ENCODE measurements around the gene CEL.
A peak's percentile ranks its signal among the peaks of the same experiment; 100 is the strongest.
"Not testable (repeated sequence)": the region's sequence is repeated elsewhere in the genome, so short reads cannot be mapped to it uniquely, and the experiment has no call there.

The CEL gene

GRCh38 chr9:133071484-133072150, 9.8 kb downstream of the CEL start:
- no peak for DNase-seq (ENCODE audit: low read depth)
- TF ChIP-seq, protein P1, sequence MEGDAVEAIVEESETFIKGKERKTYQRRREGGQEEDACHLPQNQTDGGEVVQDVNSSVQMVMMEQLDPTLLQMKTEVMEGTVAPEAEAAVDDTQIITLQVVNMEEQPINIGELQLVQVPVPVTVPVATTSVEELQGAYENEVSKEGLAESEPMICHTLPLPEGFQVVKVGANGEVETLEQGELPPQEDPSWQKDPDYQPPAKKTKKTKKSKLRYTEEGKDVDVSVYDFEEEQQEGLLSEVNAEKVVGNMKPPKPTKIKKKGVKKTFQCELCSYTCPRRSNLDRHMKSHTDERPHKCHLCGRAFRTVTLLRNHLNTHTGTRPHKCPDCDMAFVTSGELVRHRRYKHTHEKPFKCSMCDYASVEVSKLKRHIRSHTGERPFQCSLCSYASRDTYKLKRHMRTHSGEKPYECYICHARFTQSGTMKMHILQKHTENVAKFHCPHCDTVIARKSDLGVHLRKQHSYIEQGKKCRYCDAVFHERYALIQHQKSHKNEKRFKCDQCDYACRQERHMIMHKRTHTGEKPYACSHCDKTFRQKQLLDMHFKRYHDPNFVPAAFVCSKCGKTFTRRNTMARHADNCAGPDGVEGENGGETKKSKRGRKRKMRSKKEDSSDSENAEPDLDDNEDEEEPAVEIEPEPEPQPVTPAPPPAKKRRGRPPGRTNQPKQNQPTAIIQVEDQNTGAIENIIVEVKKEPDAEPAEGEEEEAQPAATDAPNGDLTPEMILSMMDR (conservative IDR thresholded peaks at IDR 0.05; ENCODE audit: low read length) = no peak
- no peak overlapping the region for H3K4me3 ChIP-seq (ENCODE audit: low read length)

- H3K4me3 ChIP-seq (ENCODE audit: low read length); DNase-seq (ENCODE audit: low read depth): not testable (repeated sequence)
Observed at GRCh38 chr9:133072210-133072609, 10.4 kb downstream of the CEL start.

DNA sequence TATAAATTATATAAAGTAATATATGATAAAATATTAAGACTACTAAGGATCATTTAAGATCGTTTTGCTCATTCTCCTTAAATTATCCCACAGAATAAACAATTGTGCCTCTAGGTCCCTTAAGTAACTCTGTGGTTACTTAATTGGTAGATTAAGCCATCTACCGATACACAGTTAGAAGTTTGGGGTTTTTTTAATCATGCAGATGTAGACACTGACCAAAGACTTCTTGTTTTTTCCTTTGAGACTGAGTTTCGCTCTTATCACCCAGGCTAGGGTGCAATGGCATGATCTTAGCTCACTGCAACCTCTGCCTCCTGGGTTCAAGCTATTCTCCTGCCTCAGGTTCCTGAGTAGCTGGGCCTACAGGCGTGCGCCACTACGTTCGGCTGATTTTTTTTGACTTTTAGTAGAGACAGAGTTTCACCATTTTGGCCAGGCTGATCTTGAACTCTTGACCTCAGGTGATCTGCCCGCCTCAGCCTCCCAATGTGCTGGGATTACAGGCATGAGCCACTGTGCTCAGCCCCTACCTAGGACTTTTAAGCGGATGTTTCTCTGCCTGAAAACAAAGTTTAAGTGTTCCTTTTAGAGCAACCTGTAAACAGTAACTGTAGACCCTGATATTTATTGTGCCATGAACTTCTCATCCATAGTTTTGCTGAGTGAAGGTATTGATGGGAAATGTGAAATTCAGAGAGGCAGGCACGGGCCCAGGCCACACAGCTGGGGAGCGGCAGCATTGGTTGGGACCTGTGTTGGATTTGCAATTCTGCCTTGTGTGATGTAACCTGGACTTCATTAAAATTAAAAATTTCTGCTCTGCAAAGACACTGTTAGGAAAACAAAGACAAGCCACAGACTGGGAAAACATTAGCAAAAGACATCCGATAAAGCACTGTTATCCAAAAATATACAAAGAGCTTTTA, 11.6 kb downstream of the CEL start:
- TF ChIP-seq, protein P1 (conservative IDR thresholded peaks at IDR 0.05; ENCODE audit: low read length) = no peak
- DNase-seq (ENCODE audit: low read depth) = no peak
- H3K4me3 ChIP-seq (ENCODE audit: low read length) = no peak overlapping the region

DNA sequence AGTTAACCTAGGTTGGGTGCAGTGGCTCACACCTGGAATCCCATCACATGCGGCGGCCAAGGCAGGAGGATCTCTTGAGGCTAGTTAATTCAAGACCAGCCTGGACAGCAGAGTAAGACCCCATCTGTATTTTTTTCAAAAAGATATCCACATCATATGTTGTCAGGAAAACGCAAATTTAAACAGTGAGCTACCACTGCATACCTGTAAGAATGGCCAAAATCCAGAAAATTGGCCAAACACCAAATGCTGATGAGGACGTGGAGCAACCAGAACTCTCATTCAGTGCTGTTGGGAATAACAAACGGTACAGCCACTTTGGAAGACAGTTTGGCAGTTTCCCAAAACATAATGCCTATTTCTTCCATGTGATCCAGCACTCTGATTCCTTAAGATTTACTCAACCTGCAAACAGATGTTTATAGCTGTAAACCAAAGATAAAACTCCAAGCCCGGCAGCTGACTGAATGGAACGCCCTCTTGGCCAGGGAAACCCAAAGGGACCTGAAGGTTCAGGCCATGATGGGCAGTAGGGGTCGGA, 12.4 kb downstream of the CEL start:
- H3K4me3 ChIP-seq (ENCODE audit: low read length) = no peak overlapping the region
- TF ChIP-seq, protein P1 (conservative IDR thresholded peaks at IDR 0.05; ENCODE audit: low read length) = no peak
- DNase-seq (ENCODE audit: low read depth) = peak; percentile 81

- TF ChIP-seq, protein P1 (conservative IDR thresholded peaks at IDR 0.05; ENCODE audit: low read length) = no peak
- H3K4me3 ChIP-seq (ENCODE audit: low read length) = no peak overlapping the region
Observed at GRCh38 chr9:133075925-133076630, 14.3 kb downstream of the CEL start.

GRCh38 chr9:133076691-133077090, 14.9 kb downstream of the CEL start:
- TF ChIP-seq, protein P1 (conservative IDR thresholded peaks at IDR 0.05; ENCODE audit: low read length) = no peak
- DNase-seq (ENCODE audit: low read depth) = no peak
- no peak overlapping the region for H3K4me3 ChIP-seq (ENCODE audit: low read length)

More at GRCh38 chr9:133075925-133076630, 14.3 kb downstream of the CEL start:
- DNase-seq (ENCODE audit: low read depth) = peak; percentile 92

GRCh38 chr9:133078486-133078885, 16.7 kb downstream of the CEL start:
- H3K4me3 ChIP-seq (ENCODE audit: low read length) = no peak overlapping the region
- TF ChIP-seq, protein P1 (conservative IDR thresholded peaks at IDR 0.05; ENCODE audit: low read length) = no peak

More at GRCh38 chr9:133078486-133078885, 16.7 kb downstream of the CEL start:
- DNase-seq (ENCODE audit: low read depth) = no peak
